HEK293 (cell line): ENCODE results near the gene ATP5PB.

Experiments used
- CTCF ChIP-seq: fragments of 450-650 bp; formaldehyde crosslinking; IDR thresholded peaks from 2 replicates; pipeline ENCODE4 v1.5.1; 2016; ENCODE audit warnings: missing biosample characterization, missing genetic modification characterization
- REPIN1 ChIP-seq: fragments of 450-650 bp; formaldehyde crosslinking; IDR thresholded peaks from 2 replicates; pipeline ENCODE4 v1.5.1; 2017; ENCODE audit warnings: missing biosample characterization, missing genetic modification characterization, low read depth
- ZNF274 ChIP-seq, 2 experiments: fragments of 200-500 bp in 1 of 2; fragments of 450-650 bp in 1 of 2; sonication (Bioruptor generic) in 1 of 2; formaldehyde crosslinking in 1 of 2; IDR thresholded peaks; 2 replicates each; pipeline versions ENCODE4 v1.5.1 to v1.6.1; 2014 to 2016; ENCODE audit warnings: borderline replicate concordance in 1 of 2, inconsistent platforms in 1 of 2, low read length in 1 of 2, missing biosample characterization in 1 of 2, missing genetic modification characterization in 1 of 2
- ZSCAN30 ChIP-seq: fragments of 450-650 bp; IDR thresholded peaks from 2 replicates; pipeline ENCODE4 v1.5.1; 2018; ENCODE audit warnings: missing biosample characterization, mild to moderate bottlenecking, missing genetic modification characterization, moderate library complexity

- no peak for TF ChIP-seq CTCF (tag by site-specific recombination)
- no peak for TF ChIP-seq ZNF274 (IDR thresholded peaks at IDR 0.05; ENCODE audit: low read length)
- TF ChIP-seq ZNF274 (tag by site-specific recombination; IDR thresholded peaks at IDR 0.05; ENCODE audit: borderline replicate concordance), result no peak
- no peak for TF ChIP-seq REPIN1 (tag by site-specific recombination)
- TF ChIP-seq ZSCAN30, result no peak
Measured at GRCh38 chr1:111422546-111423391, 26.5 kb upstream of the ATP5PB start.
